Measurements from ENCODE around the gene ATP13A2.
"Not testable (repeated sequence)": the region's sequence is repeated elsewhere in the genome, so short reads cannot be mapped to it uniquely, and the experiment has no call there.

The ATP13A2 gene

GRCh38 chr1:16939386-16940180, 72.1 kb downstream of the ATP13A2 start:
- H2AK5ac ChIP-seq (ENCODE audit: low read length, severe bottlenecking); H3K4me1 ChIP-seq (ENCODE audit: control insufficient read depth, insufficient read depth, low read depth, low read length); H2BK120ac ChIP-seq (ENCODE audit: low read depth, low read length); H2BK15ac ChIP-seq (ENCODE audit: low read depth, poor library complexity, severe bottlenecking); H2AFZ ChIP-seq (ENCODE audit: low read depth, low read length); H3K27ac ChIP-seq (ENCODE audit: low read length, poor library complexity, severe bottlenecking); H2BK12ac ChIP-seq (ENCODE audit: low read length in 2 of 2); DNase-seq; H3K9me3 ChIP-seq (ENCODE audit: control insufficient read depth, low read length); H3K4me3 ChIP-seq (ENCODE audit: insufficient read depth in 1 of 2, low read depth in 1 of 2, low read length in 2 of 2); H4K91ac ChIP-seq (ENCODE audit: low read length); H3K4ac ChIP-seq (ENCODE audit: low read depth in 1 of 2, low read length in 2 of 2); H3K4me2 ChIP-seq (ENCODE audit: low read length, poor library complexity, severe bottlenecking); H2BK5ac ChIP-seq (ENCODE audit: low read depth, low read length, poor library complexity, severe bottlenecking); H3K79me1 ChIP-seq (replicated peaks; ENCODE audit: low read length, poor library complexity, severe bottlenecking); H3K27me3 ChIP-seq (ENCODE audit: control insufficient read depth in 1 of 2, insufficient read depth in 1 of 2, low read length in 2 of 2); H3K9ac ChIP-seq (ENCODE audit: low read length); H4K8ac ChIP-seq (ENCODE audit: low read length); H3K18ac ChIP-seq (ENCODE audit: low read depth in 1 of 2, low read length in 2 of 2); H3K14ac ChIP-seq (ENCODE audit: low read length in 2 of 2); H3K23ac ChIP-seq (ENCODE audit: low read length in 2 of 2): not testable (repeated sequence)
- 98% methylated on average over 27 of the region's 32 CpGs for WGBS
- H3K36me3 ChIP-seq (ENCODE audit: control insufficient read depth in 1 of 2, insufficient read depth in 2 of 2, low read depth in 1 of 2, low read length in 2 of 2) = peaks cover 7 to 33% of the 10 kb centered on the region in 2 experiments

DNA sequence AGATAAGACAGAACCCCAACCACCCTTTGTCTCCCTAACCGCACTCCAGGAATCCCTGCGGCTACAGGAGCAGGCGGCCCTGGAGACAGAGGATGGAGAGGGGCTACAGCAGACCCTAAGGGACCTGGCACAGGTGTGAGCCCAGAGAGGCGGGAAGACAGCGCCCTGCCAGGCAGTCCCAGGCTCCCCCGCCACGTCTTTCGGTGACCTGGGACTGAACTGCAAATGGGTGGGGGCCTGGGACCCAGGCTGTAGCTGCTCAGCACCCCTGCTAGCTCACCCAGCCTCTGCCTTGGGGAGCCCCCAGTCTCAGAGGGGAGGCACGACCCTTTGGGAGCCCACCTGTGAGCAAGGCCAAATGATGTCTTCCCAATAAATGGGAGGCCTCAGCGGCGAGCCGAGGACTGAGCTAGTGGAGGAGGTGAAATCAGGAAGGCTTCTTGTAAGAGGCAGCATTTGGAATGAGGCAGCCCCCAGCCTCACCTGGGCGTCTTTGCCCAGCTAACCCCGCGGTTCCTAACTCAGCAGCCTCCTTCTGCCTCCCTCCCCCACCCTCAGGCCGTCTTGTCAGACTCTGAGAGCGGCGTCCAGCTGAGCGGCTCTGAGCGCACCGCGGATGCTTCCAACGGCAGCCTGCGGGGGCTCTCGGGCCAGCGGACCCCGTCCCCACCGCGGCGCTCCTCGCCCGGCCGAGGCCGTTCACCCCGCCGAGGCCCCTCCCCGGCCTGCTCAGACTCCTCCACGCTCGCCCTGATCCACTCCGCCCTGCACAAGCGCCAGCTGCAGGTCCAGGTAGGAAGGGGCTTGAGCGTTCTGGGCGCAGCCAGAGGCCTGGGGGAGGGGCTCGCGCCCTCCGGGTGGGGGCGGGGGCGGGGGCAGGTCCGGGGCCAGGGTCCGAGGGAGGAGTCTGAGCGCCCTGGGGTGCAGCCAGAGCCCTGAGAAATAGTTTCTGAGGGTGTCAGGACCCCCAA, 73.1 kb downstream of the ATP13A2 start:
- Histone ChIP-seq H3K4me3 (ENCODE audit: insufficient read depth in 1 of 2, low read depth in 1 of 2, low read length in 2 of 2) (no peak overlapping the region), H3K18ac (ENCODE audit: low read depth in 1 of 2, low read length in 2 of 2) (no peak overlapping the region), H3K36me3 (ENCODE audit: control insufficient read depth in 1 of 2, insufficient read depth in 2 of 2, low read depth in 1 of 2, low read length in 2 of 2) (peaks cover 7 to 27% of the 10 kb centered on the region in 2 experiments), H3K9me3 (ENCODE audit: control insufficient read depth, low read length) (no peaks in the 10 kb centered on the region), H3K23ac (ENCODE audit: low read length in 2 of 2) (no peak overlapping the region), H2BK5ac (ENCODE audit: low read depth, low read length, poor library complexity, severe bottlenecking) (no peak overlapping the region), H4K91ac (ENCODE audit: low read length) (no peak overlapping the region), H3K4me1 (ENCODE audit: control insufficient read depth, insufficient read depth, low read depth, low read length) (peaks cover 4% of the 10 kb centered on the region), H2BK15ac (ENCODE audit: low read depth, poor library complexity, severe bottlenecking) (no peak overlapping the region), H2AK5ac (ENCODE audit: low read length, severe bottlenecking) (no peak overlapping the region), H3K79me1 (replicated peaks; ENCODE audit: low read length, poor library complexity, severe bottlenecking) (no peaks in the 10 kb centered on the region), H2BK12ac (ENCODE audit: low read length in 2 of 2) (no peak overlapping the region), H2BK120ac (ENCODE audit: low read depth, low read length) (no peak overlapping the region), H3K4ac (ENCODE audit: low read depth in 1 of 2, low read length in 2 of 2) (no peak overlapping the region), H3K9ac (ENCODE audit: low read length) (no peak overlapping the region), H3K27ac (ENCODE audit: low read length, poor library complexity, severe bottlenecking) (no peak overlapping the region), H3K14ac (ENCODE audit: low read length in 2 of 2) (no peak overlapping the region), H4K8ac (ENCODE audit: low read length) (peak overlapping the region; percentile 64), H2AFZ (ENCODE audit: low read depth, low read length) (no peak overlapping the region), H3K27me3 (ENCODE audit: control insufficient read depth in 1 of 2, insufficient read depth in 1 of 2, low read length in 2 of 2) (no peaks in the 10 kb centered on the region), H3K4me2 (ENCODE audit: low read length, poor library complexity, severe bottlenecking) (no peak overlapping the region)
- no peak for DNase-seq
- WGBS = 64% methylated on average over 46 of the region's 51 CpGs

GRCh38 chr1:16936580-16936979, 75.1 kb downstream of the ATP13A2 start:
- not testable (repeated sequence) for H2AK5ac ChIP-seq (ENCODE audit: low read length, severe bottlenecking); H3K27me3 ChIP-seq (ENCODE audit: control insufficient read depth in 1 of 2, insufficient read depth in 1 of 2, low read length in 2 of 2); H2BK120ac ChIP-seq (ENCODE audit: low read depth, low read length); H4K8ac ChIP-seq (ENCODE audit: low read length); H3K4me3 ChIP-seq (ENCODE audit: insufficient read depth in 1 of 2, low read depth in 1 of 2, low read length in 2 of 2); H2BK5ac ChIP-seq (ENCODE audit: low read depth, low read length, poor library complexity, severe bottlenecking); H3K4me1 ChIP-seq (ENCODE audit: control insufficient read depth, insufficient read depth, low read depth, low read length); H2BK15ac ChIP-seq (ENCODE audit: low read depth, poor library complexity, severe bottlenecking); H3K4me2 ChIP-seq (ENCODE audit: low read length, poor library complexity, severe bottlenecking); H3K18ac ChIP-seq (ENCODE audit: low read depth in 1 of 2, low read length in 2 of 2); H4K91ac ChIP-seq (ENCODE audit: low read length); H3K23ac ChIP-seq (ENCODE audit: low read length in 2 of 2); H3K9ac ChIP-seq (ENCODE audit: low read length); H2AFZ ChIP-seq (ENCODE audit: low read depth, low read length); H3K79me1 ChIP-seq (replicated peaks; ENCODE audit: low read length, poor library complexity, severe bottlenecking); H3K27ac ChIP-seq (ENCODE audit: low read length, poor library complexity, severe bottlenecking); H3K9me3 ChIP-seq (ENCODE audit: control insufficient read depth, low read length); H2BK12ac ChIP-seq (ENCODE audit: low read length in 2 of 2); H3K4ac ChIP-seq (ENCODE audit: low read depth in 1 of 2, low read length in 2 of 2); DNase-seq; H3K14ac ChIP-seq (ENCODE audit: low read length in 2 of 2)
- 95% methylated on average over 16 of the region's 16 CpGs for WGBS
- H3K36me3 ChIP-seq (ENCODE audit: control insufficient read depth in 1 of 2, insufficient read depth in 2 of 2, low read depth in 1 of 2, low read length in 2 of 2) = peaks cover 7 to 25% of the 10 kb centered on the region in 2 experiments

Measured in mesenchymal stem cell (in vitro differentiated cells and primary cell).